Nephron progenitor cell (in vitro differentiated cells): ENCODE measurements around the gene POLN.

ENCODE experiments used
- DNase-seq: peaks from one replicate; pipeline ENCODE4 v3.0.0; 2021
- H3K27ac Mint-ChIP-seq: 2 replicates; pipeline ENCODE4 v1.8.0; 2021; ENCODE audit warnings: mild to moderate bottlenecking, moderate library complexity, mixed read lengths
- H3K27me3 Mint-ChIP-seq: 2 replicates; pipeline ENCODE4 v1.8.0; 2021; ENCODE audit warnings: mild to moderate bottlenecking, low read depth, mixed read lengths; ENCODE audit not compliant: poor library complexity
- H3K36me3 Mint-ChIP-seq: 2 replicates; pipeline ENCODE4 v1.8.0; 2021; ENCODE audit warnings: low read depth, mixed read lengths
- H3K4me1 Mint-ChIP-seq: 2 replicates; pipeline ENCODE4 v1.8.0; 2021; ENCODE audit warnings: mixed read lengths
- H3K4me3 Mint-ChIP-seq: 2 replicates; pipeline ENCODE4 v1.8.0; 2021; ENCODE audit warnings: mild to moderate bottlenecking, moderate library complexity, mixed read lengths
- H3K9me3 Mint-ChIP-seq: 2 replicates; pipeline ENCODE4 v1.8.0; 2021; ENCODE audit warnings: mild to moderate bottlenecking, moderate library complexity, mixed read lengths
- CTCF ChIP-seq: fragments of 200-600 bp; sonication (generic); IDR thresholded peaks from 2 replicates; pipeline ENCODE4 v1.5.0; 2021; ENCODE audit warnings: antibody characterized with exemption

The POLN gene

GRCh38 chr4:2150076-2150475 lies 91.8 kb downstream of the POLN start:
- Mint-ChIP-seq H3K9me3 (peaks cover 18% of the 10 kb centered on the region), H3K27ac (no peak overlapping the region), H3K4me1 (no peaks in the 10 kb centered on the region), H3K27me3 (no peaks in the 10 kb centered on the region), H3K36me3 (no peaks in the 10 kb centered on the region), H3K4me3 (no peak overlapping the region)
- DNase-seq: no peak
- no peak for TF ChIP-seq CTCF

- Mint-ChIP-seq H3K4me3 (no peak overlapping the region), H3K36me3 (peaks cover 8% of the 10 kb centered on the region), H3K4me1 (peaks cover 33% of the 10 kb centered on the region), H3K27ac (peak overlapping the region; percentile 15), H3K27me3 (peaks cover 7% of the 10 kb centered on the region), H3K9me3 (peaks cover 18% of the 10 kb centered on the region)
- DNase-seq: no peak
- TF ChIP-seq CTCF: no peak
Measured at GRCh38 chr4:2142630-2143427, 99.1 kb downstream of the POLN start.

- Mint-ChIP-seq H3K4me3 (no peak overlapping the region), H3K36me3 (peaks cover 8% of the 10 kb centered on the region), H3K27ac (peak overlapping the region; percentile 34), H3K4me1 (peaks cover 33% of the 10 kb centered on the region), H3K27me3 (peaks cover 8% of the 10 kb centered on the region), H3K9me3 (peaks cover 18% of the 10 kb centered on the region)
- TF ChIP-seq CTCF: no peak
- no peak for DNase-seq
Measured at GRCh38 chr4:2141762-2142451, 100.0 kb downstream of the POLN start.

- H3K36me3 Mint-ChIP-seq: peaks cover 8% of the 10 kb centered on the region
- peaks cover 33% of the 10 kb centered on the region for H3K4me1 Mint-ChIP-seq
- H3K9me3 Mint-ChIP-seq: peaks cover 18% of the 10 kb centered on the region
- TF ChIP-seq CTCF: no peak
- H3K27ac Mint-ChIP-seq: no peak overlapping the region
- DNase-seq: no peak
- peaks cover 11% of the 10 kb centered on the region for H3K27me3 Mint-ChIP-seq
- no peak overlapping the region for H3K4me3 Mint-ChIP-seq
Measured at GRCh38 chr4:2141022-2141761, 100.7 kb downstream of the POLN start.

- peak overlapping the region; percentile 46 for H3K4me3 Mint-ChIP-seq
- no peak for TF ChIP-seq CTCF
- H3K4me1 Mint-ChIP-seq: peaks cover 33% of the 10 kb centered on the region
- H3K36me3 Mint-ChIP-seq: peaks cover 8% of the 10 kb centered on the region
- H3K9me3 Mint-ChIP-seq: peaks cover 19% of the 10 kb centered on the region
- peak overlapping the region; percentile 84 for H3K27ac Mint-ChIP-seq
- peak; percentile 42 for DNase-seq
- peaks cover 11% of the 10 kb centered on the region for H3K27me3 Mint-ChIP-seq
Measured at GRCh38 chr4:2138846-2139500, 102.9 kb downstream of the POLN start.
